ENCODE data around the gene TAF1B.
"Not testable (repeated sequence)": the region's sequence is repeated elsewhere in the genome, so short reads cannot be mapped to it uniquely, and the experiment has no call there.

The TAF1B gene

DNA sequence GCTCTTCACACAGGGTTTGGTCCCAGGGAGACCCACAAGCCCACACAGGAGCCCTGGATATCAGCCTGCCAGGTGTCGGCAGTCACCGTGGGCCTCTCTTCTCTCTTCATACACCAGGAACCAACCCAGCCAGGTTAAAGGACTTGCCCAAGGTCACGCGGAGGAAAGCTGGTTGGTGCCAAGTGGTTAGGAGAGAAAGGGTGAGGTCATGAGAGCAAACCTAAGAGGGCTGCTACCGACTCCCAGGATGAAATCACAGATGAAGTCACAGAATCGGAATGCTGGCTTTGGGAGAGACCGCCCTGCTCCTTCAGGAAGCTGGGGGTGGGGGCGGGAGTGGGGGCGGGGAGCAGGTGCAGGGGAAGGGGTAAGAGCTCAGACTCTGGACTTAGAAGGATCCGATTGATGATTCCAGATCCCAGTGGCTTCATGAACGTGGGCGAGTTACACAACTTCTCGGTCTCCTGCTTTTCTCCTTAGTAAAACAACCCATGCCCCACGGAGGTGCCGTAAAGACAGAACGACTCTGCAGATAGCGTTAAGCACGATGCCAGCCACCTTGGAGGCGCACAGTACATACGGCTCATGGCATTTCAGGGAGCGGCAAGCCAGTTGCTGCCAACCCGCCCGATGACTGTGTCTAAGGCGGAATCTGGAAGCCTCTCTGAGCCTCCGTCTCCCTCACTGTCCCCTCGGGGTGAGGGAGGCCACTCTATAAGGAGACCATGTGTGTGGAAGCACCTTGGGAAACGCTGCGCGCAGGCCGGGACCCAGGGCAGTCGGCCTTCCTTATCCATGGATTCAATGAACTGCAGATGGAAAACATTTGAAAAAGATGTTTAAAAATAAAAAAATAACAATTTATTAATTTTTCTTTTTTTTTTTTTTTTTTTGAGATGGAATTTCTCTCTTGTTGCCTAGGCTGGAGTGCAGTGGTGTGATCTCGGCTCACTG, 23.0 kb upstream of the TAF1B start:
- Histone ChIP-seq H3K36me3 (ENCODE audit: control insufficient read depth, insufficient read depth, low read length) (no peaks in the 10 kb centered on the region), H3K9ac (ENCODE audit: low read depth, low read length) (peak overlapping the region; percentile 43; the same call in 1 of the 2 replicates), H3K27ac (ENCODE audit: low read depth, low read length) (peak overlapping the region; percentile 41), H3K9me3 (ENCODE audit: control insufficient read depth, insufficient read depth, low read length) (no peaks in the 10 kb centered on the region), H3K4me1 (ENCODE audit: control insufficient read depth, insufficient read depth, low read length) (peaks cover 10% of the 10 kb centered on the region), H3K4me3 (ENCODE audit: low read depth, low read length) (no peak overlapping the region), H3K27me3 (ENCODE audit: control insufficient read depth, insufficient read depth, low read length) (no peaks in the 10 kb centered on the region)

DNA sequence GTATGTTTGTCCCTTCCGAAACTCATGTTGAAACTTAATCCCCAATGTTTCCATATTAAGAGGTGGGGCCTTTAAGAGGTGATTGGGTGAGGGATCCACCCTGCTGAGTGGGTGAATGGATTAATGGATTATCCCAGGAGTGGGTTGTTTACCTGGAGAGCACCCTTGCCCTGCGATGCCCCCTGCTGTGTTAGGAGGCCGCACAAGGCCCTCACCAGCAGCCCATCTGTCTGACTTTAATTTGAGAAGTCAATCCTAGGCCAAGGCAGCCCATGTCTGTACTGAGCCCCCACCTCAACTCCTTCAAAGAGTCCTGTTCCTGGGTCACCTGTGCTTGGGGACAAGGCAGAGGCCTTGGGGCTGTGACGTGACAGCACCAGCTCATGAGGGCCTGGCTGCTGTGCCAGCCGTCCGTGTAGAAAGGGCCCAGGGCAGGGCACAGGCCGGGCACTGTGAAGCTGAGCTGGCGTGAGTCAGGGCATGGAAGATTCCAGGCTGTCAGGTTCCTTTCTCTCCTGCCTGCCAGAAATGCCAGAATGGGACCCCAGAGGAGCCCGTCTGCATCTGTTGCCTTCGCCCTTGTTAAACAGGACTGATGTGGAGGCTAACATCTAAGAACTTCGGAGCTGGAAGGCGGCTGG, 21.3 kb upstream of the TAF1B start:
- H3K4me1 ChIP-seq (ENCODE audit: control insufficient read depth, insufficient read depth, low read length): peaks cover 10% of the 10 kb centered on the region
- no peaks in the 10 kb centered on the region for H3K36me3 ChIP-seq (ENCODE audit: control insufficient read depth, insufficient read depth, low read length)
- H3K9me3 ChIP-seq (ENCODE audit: control insufficient read depth, insufficient read depth, low read length): no peaks in the 10 kb centered on the region
- no peak overlapping the region for H3K27ac ChIP-seq (ENCODE audit: low read depth, low read length)
- no peaks in the 10 kb centered on the region for H3K27me3 ChIP-seq (ENCODE audit: control insufficient read depth, insufficient read depth, low read length)
- H3K4me3 ChIP-seq (ENCODE audit: low read depth, low read length): no peak overlapping the region
- no peak overlapping the region for H3K9ac ChIP-seq (ENCODE audit: low read depth, low read length)

DNA sequence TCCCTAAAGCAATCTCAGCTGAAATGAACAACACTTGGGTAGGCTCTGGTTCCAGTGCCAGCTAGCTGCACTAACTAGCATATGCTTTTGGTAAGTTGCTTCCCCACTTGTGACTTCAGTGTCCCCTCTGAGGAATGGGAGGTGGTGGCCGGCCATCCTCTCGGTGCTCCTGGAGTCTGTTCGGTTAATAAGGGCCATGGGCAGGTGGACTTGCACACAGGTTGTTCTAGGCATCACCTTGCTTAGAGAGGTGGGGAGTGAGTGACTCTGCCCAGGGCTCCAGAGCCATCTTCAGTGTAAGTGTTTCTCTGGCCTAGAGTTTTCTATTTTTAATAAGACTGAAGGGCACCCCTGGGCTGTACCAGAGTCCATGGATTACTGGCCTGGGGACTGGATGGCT, 18.8 kb upstream of the TAF1B start:
- Histone ChIP-seq H3K27ac (ENCODE audit: low read depth, low read length) (no peak overlapping the region), H3K4me1 (ENCODE audit: control insufficient read depth, insufficient read depth, low read length) (peaks cover 10% of the 10 kb centered on the region)

DNA sequence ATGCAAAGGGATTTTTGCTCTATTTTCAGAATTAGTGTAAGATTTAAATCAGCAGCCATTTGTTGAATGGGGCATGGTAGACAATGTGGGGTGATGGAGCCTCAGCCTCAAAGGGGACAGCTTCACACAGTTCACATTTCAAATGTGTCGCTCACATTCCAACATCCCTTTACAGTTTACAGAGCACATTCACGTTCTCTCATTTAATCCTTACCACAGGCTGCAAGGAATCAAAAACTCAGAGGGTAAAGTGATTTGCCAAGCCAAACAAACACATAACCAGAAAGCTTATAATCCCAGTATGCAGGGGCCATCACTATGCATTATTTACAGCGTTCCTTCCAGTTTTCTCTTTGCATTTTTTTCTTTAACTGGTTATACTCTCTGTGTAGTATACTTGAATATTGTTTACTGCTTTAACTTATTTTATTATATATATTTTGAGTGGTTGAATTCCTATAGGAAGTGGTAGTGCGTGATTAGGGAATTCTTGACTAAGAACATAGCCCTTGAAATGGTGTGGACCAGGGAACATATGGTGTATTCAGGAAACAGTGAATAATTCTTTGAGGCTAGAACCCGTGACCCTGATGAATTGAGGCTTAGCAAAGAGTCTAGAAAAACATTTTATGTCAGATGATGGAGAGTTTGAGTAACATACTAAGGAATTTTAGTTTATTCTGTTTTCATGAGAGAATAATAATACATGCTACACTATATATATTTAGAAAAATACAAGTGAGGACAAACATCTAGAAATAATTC, 18.1 kb upstream of the TAF1B start:
- H3K4me1 ChIP-seq (ENCODE audit: control insufficient read depth, insufficient read depth, low read length): peaks cover 7% of the 10 kb centered on the region; the same call in 1 of the 2 replicates
- no peak overlapping the region for H3K27ac ChIP-seq (ENCODE audit: low read depth, low read length)
- H3K9ac ChIP-seq (ENCODE audit: low read depth, low read length): no peak overlapping the region
- no peaks in the 10 kb centered on the region for H3K36me3 ChIP-seq (ENCODE audit: control insufficient read depth, insufficient read depth, low read length)
- no peaks in the 10 kb centered on the region for H3K9me3 ChIP-seq (ENCODE audit: control insufficient read depth, insufficient read depth, low read length)
- H3K4me3 ChIP-seq (ENCODE audit: low read depth, low read length): no peak overlapping the region
- no peaks in the 10 kb centered on the region for H3K27me3 ChIP-seq (ENCODE audit: control insufficient read depth, insufficient read depth, low read length)

More for the DNA sequence above, 18.8 kb upstream of the TAF1B start:
- Histone ChIP-seq H3K27me3 (ENCODE audit: control insufficient read depth, insufficient read depth, low read length) (no peaks in the 10 kb centered on the region), H3K36me3 (ENCODE audit: control insufficient read depth, insufficient read depth, low read length) (no peaks in the 10 kb centered on the region), H3K9me3 (ENCODE audit: control insufficient read depth, insufficient read depth, low read length) (no peaks in the 10 kb centered on the region), H3K4me3 (ENCODE audit: low read depth, low read length) (no peak overlapping the region), H3K9ac (ENCODE audit: low read depth, low read length) (no peak overlapping the region)

DNA sequence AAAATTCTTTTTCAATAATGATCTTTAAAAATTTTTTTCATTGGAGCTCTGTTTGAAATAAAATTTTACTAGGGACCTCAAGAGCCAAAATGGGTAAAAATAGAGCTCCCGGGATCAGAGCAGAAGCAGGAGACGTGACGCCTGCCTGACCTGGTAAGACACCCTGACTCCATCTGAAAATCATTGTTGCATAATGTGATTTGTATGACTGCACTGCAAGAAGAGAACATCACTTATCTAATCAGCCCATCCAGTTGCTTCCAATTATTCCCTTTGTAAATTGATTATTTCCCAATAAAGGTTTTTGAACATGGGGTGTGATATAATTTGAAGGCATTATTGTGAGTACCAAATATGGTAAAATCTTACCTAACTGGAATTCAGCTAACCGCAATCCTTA, 17.1 kb upstream of the TAF1B start:
- Histone ChIP-seq H3K9ac (ENCODE audit: low read depth, low read length) (no peak overlapping the region), H3K4me3 (ENCODE audit: low read depth, low read length) (no peak overlapping the region), H3K4me1 (ENCODE audit: control insufficient read depth, insufficient read depth, low read length) (peaks cover 7% of the 10 kb centered on the region; the same call in 1 of the 2 replicates), H3K9me3 (ENCODE audit: control insufficient read depth, insufficient read depth, low read length) (no peaks in the 10 kb centered on the region), H3K27ac (ENCODE audit: low read depth, low read length) (no peak overlapping the region), H3K36me3 (ENCODE audit: control insufficient read depth, insufficient read depth, low read length) (no peaks in the 10 kb centered on the region), H3K27me3 (ENCODE audit: control insufficient read depth, insufficient read depth, low read length) (no peaks in the 10 kb centered on the region)

DNA sequence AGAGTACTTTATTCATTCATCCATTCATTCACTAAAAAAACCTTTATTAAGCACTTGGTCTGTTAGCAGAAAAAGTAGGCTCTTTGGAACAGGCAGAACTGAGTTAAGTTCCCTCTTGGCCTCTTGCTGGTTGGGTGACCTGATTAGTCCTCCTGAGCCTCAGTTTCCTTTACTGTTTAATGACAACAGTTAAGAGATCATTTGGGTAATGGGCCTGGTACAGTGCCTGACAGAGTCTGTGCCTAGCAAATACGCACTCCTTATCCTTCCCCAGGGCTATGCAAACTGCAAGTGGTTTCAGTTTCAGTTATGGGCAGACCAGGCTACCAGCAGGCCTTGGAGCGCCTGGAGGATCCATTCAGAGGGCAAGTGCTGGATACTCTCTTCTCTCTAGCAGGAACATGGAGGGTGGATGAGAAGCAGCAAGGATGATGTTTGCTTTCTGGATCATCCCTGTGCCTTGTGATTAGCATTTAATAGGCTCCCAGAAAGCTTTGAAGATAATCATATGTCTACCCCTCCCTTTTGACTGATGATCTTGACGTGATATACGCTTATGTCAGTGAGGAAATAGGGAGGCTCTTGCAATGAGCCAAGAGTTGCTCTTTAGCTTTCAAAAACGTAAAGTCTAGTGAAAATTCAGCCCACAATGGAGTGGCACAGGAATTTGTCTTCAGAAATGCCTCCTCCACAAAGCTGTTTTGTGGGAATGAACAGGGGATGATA, 12.4 kb upstream of the TAF1B start:
- Histone ChIP-seq H3K27me3 (ENCODE audit: control insufficient read depth, insufficient read depth, low read length) (no peaks in the 10 kb centered on the region), H3K27ac (ENCODE audit: low read depth, low read length) (peak overlapping the region; percentile 59), H3K36me3 (ENCODE audit: control insufficient read depth, insufficient read depth, low read length) (no peaks in the 10 kb centered on the region), H3K4me3 (ENCODE audit: low read depth, low read length) (no peak overlapping the region), H3K9me3 (ENCODE audit: control insufficient read depth, insufficient read depth, low read length) (no peaks in the 10 kb centered on the region), H3K9ac (ENCODE audit: low read depth, low read length) (no peak overlapping the region), H3K4me1 (ENCODE audit: control insufficient read depth, insufficient read depth, low read length) (peaks cover 6% of the 10 kb centered on the region; the same call in 1 of the 2 replicates)

DNA sequence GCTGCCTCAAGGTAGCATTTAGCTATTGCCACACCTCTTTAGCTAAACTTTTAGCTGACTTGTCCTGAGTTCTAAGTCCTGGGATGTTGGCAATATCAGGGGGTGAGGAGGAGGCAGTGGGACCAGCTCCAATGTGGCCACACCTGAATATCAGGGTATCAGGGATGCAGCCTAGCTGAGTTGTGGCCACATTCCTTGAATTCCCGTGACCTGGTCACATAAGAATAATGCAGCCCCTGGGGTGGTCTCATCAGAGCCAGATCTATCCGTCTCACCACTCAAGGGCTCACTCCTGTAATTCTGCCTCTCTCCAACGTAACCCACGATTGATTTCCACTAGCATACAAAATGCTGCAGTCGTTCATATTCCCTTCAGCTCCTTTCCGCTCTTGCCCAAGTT, 11.6 kb upstream of the TAF1B start:
- H3K27ac ChIP-seq (ENCODE audit: low read depth, low read length): no peak overlapping the region
- H3K9ac ChIP-seq (ENCODE audit: low read depth, low read length): no peak overlapping the region
- no peaks in the 10 kb centered on the region for H3K9me3 ChIP-seq (ENCODE audit: control insufficient read depth, insufficient read depth, low read length)
- no peaks in the 10 kb centered on the region for H3K27me3 ChIP-seq (ENCODE audit: control insufficient read depth, insufficient read depth, low read length)
- no peak overlapping the region for H3K4me3 ChIP-seq (ENCODE audit: low read depth, low read length)
- H3K4me1 ChIP-seq (ENCODE audit: control insufficient read depth, insufficient read depth, low read length): peaks cover 6% of the 10 kb centered on the region; the same call in 1 of the 2 replicates
- no peaks in the 10 kb centered on the region for H3K36me3 ChIP-seq (ENCODE audit: control insufficient read depth, insufficient read depth, low read length)

DNA sequence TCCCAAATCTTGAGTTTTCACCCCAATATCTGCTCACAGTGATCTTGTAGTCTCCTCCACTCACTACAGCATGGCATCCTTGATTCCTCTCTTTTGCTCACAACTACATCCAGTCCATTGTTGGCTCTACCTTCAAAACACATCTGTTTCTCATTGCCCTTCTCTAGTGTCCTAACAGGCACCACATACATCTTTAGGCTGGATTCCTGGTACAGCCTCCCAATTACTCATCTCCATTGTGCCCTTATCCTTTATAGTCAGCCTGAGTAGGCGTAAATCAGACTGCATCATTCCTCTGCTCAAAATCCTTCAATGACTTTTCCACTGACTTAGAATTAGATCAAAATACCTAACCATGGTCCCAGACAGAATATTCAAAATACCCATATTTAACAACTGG, 10.7 kb upstream of the TAF1B start:
- H3K4me1 ChIP-seq (ENCODE audit: control insufficient read depth, insufficient read depth, low read length): peaks cover 6% of the 10 kb centered on the region; the same call in 1 of the 2 replicates
- H3K9ac ChIP-seq (ENCODE audit: low read depth, low read length): no peak overlapping the region
- H3K9me3 ChIP-seq (ENCODE audit: control insufficient read depth, insufficient read depth, low read length): no peaks in the 10 kb centered on the region
- H3K36me3 ChIP-seq (ENCODE audit: control insufficient read depth, insufficient read depth, low read length): no peaks in the 10 kb centered on the region
- H3K4me3 ChIP-seq (ENCODE audit: low read depth, low read length): no peak overlapping the region
- H3K27me3 ChIP-seq (ENCODE audit: control insufficient read depth, insufficient read depth, low read length): no peaks in the 10 kb centered on the region
- no peak overlapping the region for H3K27ac ChIP-seq (ENCODE audit: low read depth, low read length)

DNA sequence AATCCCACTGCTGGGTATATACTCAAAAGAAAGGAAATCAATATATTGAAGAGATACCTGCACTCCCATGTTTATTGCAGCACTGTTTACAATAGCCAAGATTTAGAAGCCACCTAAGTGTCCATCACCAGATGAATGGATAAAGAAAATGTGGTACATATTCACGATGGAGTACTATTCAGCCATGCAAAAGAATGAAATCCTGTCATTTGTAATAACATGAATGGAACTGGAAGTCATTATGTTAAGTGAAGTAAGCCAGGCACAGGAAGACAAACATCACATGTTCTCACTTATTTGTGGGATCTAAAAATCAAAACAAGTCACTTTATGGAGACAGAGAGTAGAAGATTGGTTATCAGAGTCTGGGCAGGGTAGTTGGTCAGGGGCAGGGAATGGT, 8.2 kb upstream of the TAF1B start:
- not testable (repeated sequence) for H3K4me1 ChIP-seq (ENCODE audit: control insufficient read depth, insufficient read depth, low read length); H3K27ac ChIP-seq (ENCODE audit: low read depth, low read length); H3K27me3 ChIP-seq (ENCODE audit: control insufficient read depth, insufficient read depth, low read length); H3K4me3 ChIP-seq (ENCODE audit: low read depth, low read length); H3K36me3 ChIP-seq (ENCODE audit: control insufficient read depth, insufficient read depth, low read length); H3K9me3 ChIP-seq (ENCODE audit: control insufficient read depth, insufficient read depth, low read length); H3K9ac ChIP-seq (ENCODE audit: low read depth, low read length)

DNA sequence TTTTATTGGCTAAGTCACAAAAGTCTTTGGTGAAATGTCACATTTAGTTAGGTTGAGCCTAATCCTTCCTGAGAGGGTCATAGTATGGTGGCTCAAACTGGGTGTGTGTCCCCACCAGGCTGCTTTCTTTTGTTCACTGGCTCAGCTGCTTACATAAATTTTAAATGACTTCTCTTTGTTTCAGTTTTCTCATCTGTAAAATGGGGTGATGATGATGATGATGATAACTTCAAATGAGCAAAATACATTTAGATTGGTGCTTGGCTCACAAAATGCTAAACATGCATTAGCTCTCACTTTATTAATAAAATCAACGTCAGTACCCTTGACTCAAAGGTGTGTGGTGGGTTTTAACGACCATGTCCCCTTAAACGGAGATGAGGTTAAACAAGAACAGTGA, 7.2 kb upstream of the TAF1B start:
- H3K36me3 ChIP-seq (ENCODE audit: control insufficient read depth, insufficient read depth, low read length): no peaks in the 10 kb centered on the region
- peaks cover 6% of the 10 kb centered on the region; the same call in 1 of the 2 replicates for H3K4me1 ChIP-seq (ENCODE audit: control insufficient read depth, insufficient read depth, low read length)
- no peaks in the 10 kb centered on the region for H3K9me3 ChIP-seq (ENCODE audit: control insufficient read depth, insufficient read depth, low read length)
- no peak overlapping the region for H3K9ac ChIP-seq (ENCODE audit: low read depth, low read length)
- H3K27ac ChIP-seq (ENCODE audit: low read depth, low read length): no peak overlapping the region
- H3K4me3 ChIP-seq (ENCODE audit: low read depth, low read length): no peak overlapping the region
- H3K27me3 ChIP-seq (ENCODE audit: control insufficient read depth, insufficient read depth, low read length): no peaks in the 10 kb centered on the region
